Mammary epithelial cell (primary cell): ENCODE data around the gene GRID2.

ENCODE experiments used
- CTCF ChIP-seq, 2 donors: IDR thresholded peaks in 1 of 2; conservative IDR thresholded peaks in 1 of 2; 2 replicates each; pipeline ENCODE4 v1.5.1; 2011 to 2012; ENCODE audit warnings: inconsistent platforms in 2 of 2, low read length in 2 of 2, mild to moderate bottlenecking in 2 of 2, control low read depth in 1 of 2, low read depth in 1 of 2; ENCODE audit not compliant: insufficient read depth in 1 of 2; ENCODE audit errors: extremely low read depth in 1 of 2
- EZH2 ChIP-seq: IDR thresholded peaks from 2 replicates; pipeline ENCODE4 v1.6.1; 2012; ENCODE audit warnings: low read length, inconsistent platforms, borderline replicate concordance

GRCh38 chr4:93346840-93347239 lies 1043.1 kb downstream of the GRID2 start:
- no peak for TF ChIP-seq CTCF (conservative IDR thresholded peaks at IDR 0.05 in 1 of 2, IDR thresholded peaks at IDR 0.05 in 1 of 2; ENCODE audit: extremely low read depth in 1 of 2, insufficient read depth in 1 of 2, low read depth in 1 of 2, low read length in 2 of 2)
- TF ChIP-seq EZH2 = no peak
